Stimulated activated naive CD8-positive, alpha-beta T cell treated with anti-CD3 and anti-CD28 coated beads, Interleukin-15, Interleukin-2, amounts not matched to agents 100 ng/mL and 50 ng/mL, for 24 hours (primary cell): ENCODE measurements around the gene TMED9.
"Not testable (repeated sequence)": the region's sequence is repeated elsewhere in the genome, so short reads cannot be mapped to it uniquely, and the experiment has no call there.

Source experiments
- H3K27ac Mint-ChIP-seq: one replicate; pipeline ENCODE4 v1.8.0; 2021; ENCODE audit warnings: mild to moderate bottlenecking, mixed read lengths
- H3K27me3 Mint-ChIP-seq: one replicate; pipeline ENCODE4 v1.8.0; 2021; ENCODE audit warnings: mixed read lengths
- H3K36me3 Mint-ChIP-seq: one replicate; pipeline ENCODE4 v1.8.0; 2021; ENCODE audit warnings: low read depth, mixed read lengths
- H3K4me1 Mint-ChIP-seq: one replicate; pipeline ENCODE4 v1.8.0; 2021; ENCODE audit warnings: low read depth, mixed read lengths
- H3K4me3 Mint-ChIP-seq: one replicate; pipeline ENCODE4 v1.8.0; 2021; ENCODE audit warnings: mild to moderate bottlenecking, mixed read lengths
- H3K9me3 Mint-ChIP-seq: one replicate; pipeline ENCODE4 v1.8.0; 2021; ENCODE audit warnings: mixed read lengths

Gene TMED9

DNA sequence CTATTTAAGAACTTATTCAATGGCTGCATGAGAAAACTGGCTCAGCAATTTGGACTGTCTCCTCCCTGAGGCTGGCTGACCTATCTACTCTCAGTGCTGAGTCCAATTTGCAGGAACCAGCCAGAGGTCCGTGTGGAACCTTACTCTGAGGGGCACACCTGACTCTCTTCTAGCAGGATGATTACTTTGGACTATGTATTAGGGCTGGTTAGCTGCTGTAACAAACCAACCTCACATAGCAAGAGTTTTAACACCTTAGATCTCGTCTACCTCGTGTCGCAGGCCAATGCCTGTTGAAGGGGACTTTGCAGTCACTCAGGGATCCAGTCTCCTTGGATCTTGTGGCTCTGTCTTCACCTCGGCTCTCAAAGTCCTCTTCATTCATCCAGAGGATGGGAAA, 34.2 kb upstream of the TMED9 start:
- peaks cover 16% of the 10 kb centered on the region for H3K4me1 Mint-ChIP-seq
- no peak overlapping the region for H3K4me3 Mint-ChIP-seq
- H3K36me3 Mint-ChIP-seq = peaks cover 2% of the 10 kb centered on the region
- no peaks in the 10 kb centered on the region for H3K27me3 Mint-ChIP-seq
- no peaks in the 10 kb centered on the region for H3K9me3 Mint-ChIP-seq
- no peak overlapping the region for H3K27ac Mint-ChIP-seq

DNA sequence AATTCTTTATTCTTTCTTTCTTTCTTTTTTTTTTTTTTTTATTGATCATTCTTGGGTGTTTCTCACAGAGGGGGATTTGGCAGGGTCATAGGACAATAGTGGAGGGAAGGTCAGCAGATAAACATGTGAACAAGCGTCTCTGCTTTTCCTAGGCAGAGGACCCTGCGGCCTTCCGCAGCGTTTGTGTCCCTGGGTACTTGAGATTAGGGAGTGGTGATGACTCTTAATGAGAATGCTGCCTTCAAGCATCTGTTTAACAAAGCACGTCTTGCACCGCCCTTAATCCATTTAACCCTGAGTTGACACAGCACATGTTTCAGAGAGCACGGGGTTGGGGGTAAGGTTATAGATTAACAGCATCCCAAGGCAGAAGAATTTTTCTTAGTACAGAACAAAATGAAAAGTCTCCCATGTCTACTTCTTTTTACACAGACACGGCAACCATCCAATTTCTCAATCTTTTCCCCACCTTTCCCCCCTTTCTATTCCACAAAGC, 32.5 kb upstream of the TMED9 start:
- H3K4me1 Mint-ChIP-seq, H3K36me3 Mint-ChIP-seq, H3K27ac Mint-ChIP-seq, H3K9me3 Mint-ChIP-seq, H3K27me3 Mint-ChIP-seq, H3K4me3 Mint-ChIP-seq: not testable (repeated sequence)

DNA sequence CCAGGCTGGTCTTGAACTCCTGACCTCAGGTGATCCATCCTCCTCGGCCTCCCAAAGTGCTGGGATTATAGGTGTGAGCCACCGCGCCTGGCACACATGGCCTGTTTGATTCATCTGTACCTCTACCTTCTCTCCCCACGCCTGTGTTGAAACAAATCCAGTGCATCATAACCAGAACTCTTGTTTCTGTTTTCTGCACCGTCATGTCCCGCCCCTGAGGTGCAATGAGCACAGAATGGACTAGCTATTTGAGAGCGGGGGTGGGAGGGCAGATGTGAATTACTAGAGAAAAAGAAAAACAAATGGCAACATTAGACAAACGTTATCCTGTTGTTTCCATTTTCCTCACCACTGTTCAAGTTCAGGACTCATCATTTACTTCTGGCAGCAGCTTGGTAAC, 27.0 kb upstream of the TMED9 start:
- Mint-ChIP-seq H3K27me3 (no peaks in the 10 kb centered on the region), H3K4me1 (no peaks in the 10 kb centered on the region), H3K4me3 (no peak overlapping the region), H3K27ac (no peak overlapping the region), H3K9me3 (no peaks in the 10 kb centered on the region), H3K36me3 (no peaks in the 10 kb centered on the region)

DNA sequence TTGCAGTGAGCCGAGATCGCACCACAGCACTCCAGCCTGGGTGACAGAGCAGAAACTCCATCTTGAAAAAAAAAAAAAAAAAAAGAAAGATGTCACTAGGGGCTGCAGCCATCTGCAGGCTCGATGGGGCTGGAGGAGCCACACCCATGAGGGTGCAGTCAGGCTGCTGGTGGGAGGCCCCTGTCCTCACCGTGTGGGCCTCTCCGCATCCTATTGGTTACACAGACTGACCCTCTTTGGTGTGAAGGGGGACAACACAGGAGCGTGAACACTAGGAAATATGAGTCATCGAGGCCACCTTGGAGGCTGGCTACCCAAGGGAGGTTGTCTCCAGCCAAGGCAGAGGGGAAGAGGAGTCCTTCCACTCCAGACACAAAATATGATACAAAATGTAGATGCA, 23.7 kb upstream of the TMED9 start:
- no peaks in the 10 kb centered on the region for H3K27me3 Mint-ChIP-seq
- no peaks in the 10 kb centered on the region for H3K9me3 Mint-ChIP-seq
- no peaks in the 10 kb centered on the region for H3K36me3 Mint-ChIP-seq
- H3K27ac Mint-ChIP-seq = no peak overlapping the region
- H3K4me3 Mint-ChIP-seq = no peak overlapping the region
- H3K4me1 Mint-ChIP-seq = no peaks in the 10 kb centered on the region

GRCh38 chr5:177569894-177570293, 22.1 kb upstream of the TMED9 start:
- H3K9me3 Mint-ChIP-seq = no peaks in the 10 kb centered on the region
- H3K36me3 Mint-ChIP-seq = no peaks in the 10 kb centered on the region
- H3K27me3 Mint-ChIP-seq = no peaks in the 10 kb centered on the region
- no peak overlapping the region for H3K27ac Mint-ChIP-seq
- H3K4me3 Mint-ChIP-seq = no peak overlapping the region
- H3K4me1 Mint-ChIP-seq = no peaks in the 10 kb centered on the region

- no peak overlapping the region for H3K27ac Mint-ChIP-seq
- H3K4me1 Mint-ChIP-seq = no peaks in the 10 kb centered on the region
- no peak overlapping the region for H3K4me3 Mint-ChIP-seq
- peaks cover 5% of the 10 kb centered on the region for H3K27me3 Mint-ChIP-seq
- H3K9me3 Mint-ChIP-seq = no peaks in the 10 kb centered on the region
- H3K36me3 Mint-ChIP-seq = no peaks in the 10 kb centered on the region
Observed at GRCh38 chr5:177575488-177575887, 16.5 kb upstream of the TMED9 start.

DNA sequence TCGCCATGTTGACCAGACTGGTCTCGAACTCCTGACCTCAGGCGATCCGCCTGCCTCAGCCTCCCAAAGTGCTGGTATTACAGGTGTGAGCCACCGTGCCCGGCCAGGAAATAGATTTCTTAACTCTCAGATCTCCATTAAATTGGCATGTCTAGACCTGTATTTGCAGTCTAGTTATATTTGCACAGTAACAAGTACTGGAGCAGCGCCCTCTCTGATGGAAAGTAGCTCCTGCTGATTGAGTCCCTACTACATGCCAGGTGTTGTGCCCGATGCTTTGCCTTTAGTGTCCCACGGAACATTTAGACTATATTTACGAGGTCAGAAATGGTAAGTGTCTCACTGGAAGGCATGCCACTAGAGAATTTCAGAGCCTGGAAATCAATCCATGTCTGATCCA, 15.8 kb upstream of the TMED9 start:
- peaks cover 6% of the 10 kb centered on the region for H3K27me3 Mint-ChIP-seq
- no peak overlapping the region for H3K4me3 Mint-ChIP-seq
- no peak overlapping the region for H3K27ac Mint-ChIP-seq
- no peaks in the 10 kb centered on the region for H3K36me3 Mint-ChIP-seq
- no peaks in the 10 kb centered on the region for H3K4me1 Mint-ChIP-seq
- H3K9me3 Mint-ChIP-seq = no peaks in the 10 kb centered on the region

- H3K36me3 Mint-ChIP-seq = no peaks in the 10 kb centered on the region
- H3K4me1 Mint-ChIP-seq = no peaks in the 10 kb centered on the region
- H3K27ac Mint-ChIP-seq = no peak overlapping the region
- no peak overlapping the region for H3K4me3 Mint-ChIP-seq
- H3K27me3 Mint-ChIP-seq = peaks cover 6% of the 10 kb centered on the region
- no peaks in the 10 kb centered on the region for H3K9me3 Mint-ChIP-seq
Observed at GRCh38 chr5:177578316-177578715, 13.7 kb upstream of the TMED9 start.

- H3K27ac Mint-ChIP-seq = no peak overlapping the region
Observed at GRCh38 chr5:177588413-177588909, 3.5 kb upstream of the TMED9 start.

GRCh38 chr5:177590406-177590805, 1.6 kb upstream of the TMED9 start:
- H3K27me3 Mint-ChIP-seq = peaks cover 20% of the 10 kb centered on the region
- peaks cover 36% of the 10 kb centered on the region for H3K4me1 Mint-ChIP-seq
- H3K36me3 Mint-ChIP-seq = peaks cover 31% of the 10 kb centered on the region
- no peak overlapping the region for H3K27ac Mint-ChIP-seq
- H3K9me3 Mint-ChIP-seq = no peaks in the 10 kb centered on the region
- H3K4me3 Mint-ChIP-seq = no peak overlapping the region

More at GRCh38 chr5:177588413-177588909, 3.5 kb upstream of the TMED9 start:
- Mint-ChIP-seq H3K4me3 (no peak overlapping the region), H3K27me3 (peaks cover 28% of the 10 kb centered on the region), H3K4me1 (peaks cover 27% of the 10 kb centered on the region), H3K36me3 (peaks cover 14% of the 10 kb centered on the region), H3K9me3 (no peaks in the 10 kb centered on the region)

DNA sequence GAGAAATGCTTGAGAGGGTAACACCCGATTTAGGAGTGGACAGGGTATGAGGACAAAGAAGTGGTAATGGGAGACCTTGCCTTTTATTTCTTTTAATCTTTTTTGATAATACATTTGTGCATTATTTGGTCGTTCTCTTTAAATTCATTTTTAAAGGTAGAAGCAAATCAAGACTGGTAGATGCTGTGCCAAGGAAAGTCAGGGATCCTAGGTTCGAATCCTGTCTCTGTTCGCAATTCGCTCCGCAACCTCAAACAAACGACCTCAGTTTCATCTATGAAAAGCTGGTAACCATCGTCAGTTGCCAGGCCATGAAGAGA, 353 bp upstream of the TMED9 start:
- H3K9me3 Mint-ChIP-seq = no peaks in the 10 kb centered on the region
- H3K27me3 Mint-ChIP-seq = peaks cover 20% of the 10 kb centered on the region
- peak overlapping the region; percentile 99 for H3K4me3 Mint-ChIP-seq
- peak overlapping the region; percentile 99 for H3K27ac Mint-ChIP-seq
- peaks cover 39% of the 10 kb centered on the region for H3K4me1 Mint-ChIP-seq
- peaks cover 43% of the 10 kb centered on the region for H3K36me3 Mint-ChIP-seq

DNA sequence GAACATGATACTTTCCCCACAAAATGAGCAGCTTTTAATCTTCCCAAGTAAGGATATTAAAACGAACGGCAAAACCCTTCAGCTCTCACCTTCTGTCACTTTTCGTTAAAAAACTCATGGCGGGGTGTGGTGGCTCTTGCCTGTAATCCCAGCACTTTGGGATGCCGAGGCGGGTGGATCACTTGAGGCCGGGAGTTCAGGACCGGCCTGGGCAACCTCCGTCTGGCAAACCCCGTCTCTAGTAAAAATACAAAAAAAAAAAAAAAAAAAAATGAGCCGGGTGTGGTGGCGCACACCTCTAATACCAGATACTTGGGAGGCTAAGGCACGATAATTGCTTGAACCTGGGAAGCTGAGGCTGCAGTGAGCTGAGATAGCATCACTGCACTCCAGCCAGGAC, 902 bp downstream of the TMED9 start:
- H3K4me3 Mint-ChIP-seq = peak overlapping the region; percentile 99
- peaks cover 20% of the 10 kb centered on the region for H3K27me3 Mint-ChIP-seq
- H3K4me1 Mint-ChIP-seq = peaks cover 42% of the 10 kb centered on the region
- H3K27ac Mint-ChIP-seq = peak overlapping the region; percentile 99
- H3K36me3 Mint-ChIP-seq = peaks cover 51% of the 10 kb centered on the region
- H3K9me3 Mint-ChIP-seq = no peaks in the 10 kb centered on the region

DNA sequence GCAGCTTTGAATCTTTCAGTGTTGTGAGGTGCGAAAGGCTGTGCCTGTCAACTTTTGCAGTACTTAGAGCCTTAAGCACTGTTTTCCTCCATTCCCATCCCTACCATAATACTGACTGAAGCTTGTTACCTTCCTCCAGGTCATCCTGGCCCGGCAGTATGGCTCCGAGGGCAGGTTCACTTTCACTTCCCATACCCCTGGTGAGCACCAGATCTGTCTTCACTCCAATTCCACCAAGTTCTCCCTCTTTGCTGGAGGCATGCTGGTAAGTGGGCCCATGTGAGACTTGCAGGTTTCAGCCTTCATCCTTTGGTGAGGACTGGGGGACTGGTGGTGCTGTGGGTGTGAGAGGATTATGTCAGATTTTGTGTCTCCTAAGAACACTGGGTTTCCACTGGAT, 1.5 kb downstream of the TMED9 start:
- peaks cover 52% of the 10 kb centered on the region for H3K36me3 Mint-ChIP-seq
- H3K4me3 Mint-ChIP-seq = peak overlapping the region; percentile 99
- H3K9me3 Mint-ChIP-seq = no peaks in the 10 kb centered on the region
- no peak overlapping the region for H3K27ac Mint-ChIP-seq
- peaks cover 39% of the 10 kb centered on the region for H3K4me1 Mint-ChIP-seq
- H3K27me3 Mint-ChIP-seq = peaks cover 16% of the 10 kb centered on the region

DNA sequence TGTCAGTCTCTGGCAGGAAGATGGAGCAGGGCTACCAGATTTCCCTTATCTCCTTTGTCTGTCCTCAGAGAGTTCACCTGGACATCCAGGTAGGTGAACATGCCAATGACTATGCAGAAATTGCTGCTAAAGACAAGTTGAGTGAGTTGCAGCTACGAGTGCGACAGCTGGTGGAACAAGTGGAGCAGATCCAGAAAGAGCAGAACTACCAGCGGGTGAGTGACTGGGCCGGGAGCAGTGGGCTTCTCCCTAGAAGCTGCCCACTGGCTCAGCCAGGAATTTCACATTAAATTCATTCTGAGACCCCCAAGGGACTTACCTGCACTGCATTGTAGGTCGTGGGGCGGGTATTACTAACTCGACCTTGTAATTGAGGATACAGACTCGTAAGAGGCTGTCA, 2.1 kb downstream of the TMED9 start:
- H3K9me3 Mint-ChIP-seq = no peaks in the 10 kb centered on the region
- H3K27me3 Mint-ChIP-seq = peaks cover 16% of the 10 kb centered on the region
- peaks cover 52% of the 10 kb centered on the region for H3K36me3 Mint-ChIP-seq

DNA sequence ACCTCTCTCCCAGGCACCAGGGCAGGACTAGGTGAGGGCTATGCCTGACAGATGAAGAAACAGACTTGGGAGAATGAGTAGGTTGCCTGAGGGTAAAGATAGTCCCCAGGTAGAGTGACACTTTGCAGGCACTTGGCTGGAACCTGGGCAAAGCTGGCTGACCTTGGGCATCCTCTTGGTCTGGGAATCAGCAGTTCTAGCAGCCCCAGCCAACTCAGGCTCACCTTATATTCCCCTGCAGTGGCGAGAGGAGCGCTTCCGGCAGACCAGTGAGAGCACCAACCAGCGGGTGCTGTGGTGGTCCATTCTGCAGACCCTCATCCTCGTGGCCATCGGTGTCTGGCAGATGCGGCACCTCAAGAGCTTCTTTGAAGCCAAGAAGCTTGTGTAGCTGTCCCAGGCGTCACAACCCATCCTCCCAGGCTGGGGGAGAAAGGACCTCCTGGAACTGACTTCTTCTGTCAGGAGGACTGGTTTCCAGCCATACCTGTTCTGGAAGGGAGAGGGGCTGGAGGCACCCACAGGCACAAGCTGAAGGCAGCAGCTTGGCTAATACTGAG, 3.1 kb downstream of the TMED9 start:
- H3K9me3 Mint-ChIP-seq = no peaks in the 10 kb centered on the region
- peaks cover 11% of the 10 kb centered on the region for H3K27me3 Mint-ChIP-seq
- H3K4me3 Mint-ChIP-seq = no peak overlapping the region
- H3K27ac Mint-ChIP-seq = no peak overlapping the region
- H3K36me3 Mint-ChIP-seq = peaks cover 52% of the 10 kb centered on the region
- peaks cover 47% of the 10 kb centered on the region for H3K4me1 Mint-ChIP-seq

More for the DNA sequence above, 2.1 kb downstream of the TMED9 start:
- H3K4me3 Mint-ChIP-seq = peak overlapping the region; percentile 99
- H3K27ac Mint-ChIP-seq = peak overlapping the region; percentile 40
- peaks cover 43% of the 10 kb centered on the region for H3K4me1 Mint-ChIP-seq
